Measurements from ENCODE around the gene ZSCAN29. TPM values are rescaled to one million over a fixed set of nuclear protein-coding genes. Genes with fewer than 3 reads are reported as not detected.

Gene ZSCAN29
- total and polyA plus RNA-seq, 2 of the 13 experiments (the other 11 are each of a cell fraction or from before 2014, with no cell fraction given), result 8.3 to 27.4 TPM

GRCh38 chr15:43329960-43330779 is 40.7 kb downstream of the ZSCAN29 start, which contains the start of gene LCMT2 (continued):
- TF ChIP-seq, protein P1, sequence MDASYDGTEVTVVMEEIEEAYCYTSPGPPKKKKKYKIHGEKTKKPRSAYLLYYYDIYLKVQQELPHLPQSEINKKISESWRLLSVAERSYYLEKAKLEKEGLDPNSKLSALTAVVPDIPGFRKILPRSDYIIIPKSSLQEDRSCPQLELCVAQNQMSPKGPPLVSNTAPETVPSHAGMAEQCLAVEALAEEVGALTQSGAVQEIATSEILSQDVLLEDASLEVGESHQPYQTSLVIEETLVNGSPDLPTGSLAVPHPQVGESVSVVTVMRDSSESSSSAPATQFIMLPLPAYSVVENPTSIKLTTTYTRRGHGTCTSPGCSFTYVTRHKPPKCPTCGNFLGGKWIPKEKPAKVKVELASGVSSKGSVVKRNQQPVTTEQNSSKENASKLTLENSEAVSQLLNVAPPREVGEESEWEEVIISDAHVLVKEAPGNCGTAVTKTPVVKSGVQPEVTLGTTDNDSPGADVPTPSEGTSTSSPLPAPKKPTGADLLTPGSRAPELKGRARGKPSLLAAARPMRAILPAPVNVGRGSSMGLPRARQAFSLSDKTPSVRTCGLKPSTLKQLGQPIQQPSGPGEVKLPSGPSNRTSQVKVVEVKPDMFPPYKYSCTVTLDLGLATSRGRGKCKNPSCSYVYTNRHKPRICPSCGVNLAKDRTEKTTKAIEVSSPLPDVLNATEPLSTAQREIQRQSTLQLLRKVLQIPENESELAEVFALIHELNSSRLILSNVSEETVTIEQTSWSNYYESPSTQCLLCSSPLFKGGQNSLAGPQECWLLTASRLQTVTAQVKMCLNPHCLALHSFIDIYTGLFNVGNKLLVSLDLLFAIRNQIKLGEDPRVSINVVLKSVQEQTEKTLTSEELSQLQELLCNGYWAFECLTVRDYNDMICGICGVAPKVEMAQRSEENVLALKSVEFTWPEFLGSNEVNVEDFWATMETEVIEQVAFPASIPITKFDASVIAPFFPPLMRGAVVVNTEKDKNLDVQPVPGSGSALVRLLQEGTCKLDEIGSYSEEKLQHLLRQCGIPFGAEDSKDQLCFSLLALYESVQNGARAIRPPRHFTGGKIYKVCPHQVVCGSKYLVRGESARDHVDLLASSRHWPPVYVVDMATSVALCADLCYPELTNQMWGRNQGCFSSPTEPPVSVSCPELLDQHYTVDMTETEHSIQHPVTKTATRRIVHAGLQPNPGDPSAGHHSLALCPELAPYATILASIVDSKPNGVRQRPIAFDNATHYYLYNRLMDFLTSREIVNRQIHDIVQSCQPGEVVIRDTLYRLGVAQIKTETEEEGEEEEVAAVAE (CRISPR knock-in tag; IDR thresholded peaks at IDR 0.05; ENCODE audit: borderline replicate concordance), result 0 out of 2 replicates have a peak, but pooled peaks have one; percentile 19
- TF ChIP-seq ZNF549 (CRISPR knock-in tag; IDR thresholded peaks at IDR 0.05) (no peak), MAFG (CRISPR knock-in tag; IDR thresholded peaks at IDR 0.05) (no peak), MTA1 (CRISPR knock-in tag; IDR thresholded peaks at IDR 0.05; ENCODE audit: borderline replicate concordance) (peak; percentile 31; the same call in 1 of the 2 replicates), ZNF121 (CRISPR knock-in tag; IDR thresholded peaks at IDR 0.05) (no peak), ZBTB7A (CRISPR knock-in tag; IDR thresholded peaks at IDR 0.05) (peak; percentile 62), NFE2L1 (CRISPR knock-in tag; IDR thresholded peaks at IDR 0.05; ENCODE audit: borderline replicate concordance) (no peak), MAF1 (CRISPR knock-in tag; IDR thresholded peaks at IDR 0.05; ENCODE audit: borderline replicate concordance) (peak; percentile 38; the same call in 1 of the 2 replicates), ZNF280B (CRISPR knock-in tag; IDR thresholded peaks at IDR 0.05; ENCODE audit: borderline replicate concordance) (no peak; the same call in 1 of the 2 replicates), TCF7 (IDR thresholded peaks at IDR 0.05; ENCODE audit: low read depth) (no peak), ZNF343 (CRISPR knock-in tag; IDR thresholded peaks at IDR 0.05) (no peak), ZNF557 (CRISPR knock-in tag; IDR thresholded peaks at IDR 0.05) (no peak), HMG20B (CRISPR knock-in tag; conservative IDR thresholded peaks at IDR 0.05) (no peak; the same call in 1 of the 2 replicates), ZNF383 (CRISPR knock-in tag; IDR thresholded peaks at IDR 0.05; ENCODE audit: borderline replicate concordance) (no peak), ZNF253 (CRISPR knock-in tag; IDR thresholded peaks at IDR 0.05; ENCODE audit: borderline replicate concordance) (0 out of 2 replicates have a peak, but pooled peaks have one; percentile 23), ZKSCAN5 (CRISPR knock-in tag; IDR thresholded peaks at IDR 0.05) (no peak), ZMYM3 (CRISPR knock-in tag; IDR thresholded peaks at IDR 0.05) (no peak), ZNF34 (CRISPR knock-in tag; IDR thresholded peaks at IDR 0.05; ENCODE audit: borderline replicate concordance) (no peak), GABPA (IDR thresholded peaks at IDR 0.05; ENCODE audit: low read depth, low read length) (peak; percentile 89), GABPA (CRISPR knock-in tag; IDR thresholded peaks at IDR 0.05; ENCODE audit: low read depth) (peak; percentile 97)
- TF ChIP-seq, protein P2, sequence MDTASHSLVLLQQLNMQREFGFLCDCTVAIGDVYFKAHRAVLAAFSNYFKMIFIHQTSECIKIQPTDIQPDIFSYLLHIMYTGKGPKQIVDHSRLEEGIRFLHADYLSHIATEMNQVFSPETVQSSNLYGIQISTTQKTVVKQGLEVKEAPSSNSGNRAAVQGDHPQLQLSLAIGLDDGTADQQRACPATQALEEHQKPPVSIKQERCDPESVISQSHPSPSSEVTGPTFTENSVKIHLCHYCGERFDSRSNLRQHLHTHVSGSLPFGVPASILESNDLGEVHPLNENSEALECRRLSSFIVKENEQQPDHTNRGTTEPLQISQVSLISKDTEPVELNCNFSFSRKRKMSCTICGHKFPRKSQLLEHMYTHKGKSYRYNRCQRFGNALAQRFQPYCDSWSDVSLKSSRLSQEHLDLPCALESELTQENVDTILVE (CRISPR knock-in tag; IDR thresholded peaks at IDR 0.05), result peak; percentile 14; the same call in 1 of the 2 replicates
- TF ChIP-seq, protein P3, sequence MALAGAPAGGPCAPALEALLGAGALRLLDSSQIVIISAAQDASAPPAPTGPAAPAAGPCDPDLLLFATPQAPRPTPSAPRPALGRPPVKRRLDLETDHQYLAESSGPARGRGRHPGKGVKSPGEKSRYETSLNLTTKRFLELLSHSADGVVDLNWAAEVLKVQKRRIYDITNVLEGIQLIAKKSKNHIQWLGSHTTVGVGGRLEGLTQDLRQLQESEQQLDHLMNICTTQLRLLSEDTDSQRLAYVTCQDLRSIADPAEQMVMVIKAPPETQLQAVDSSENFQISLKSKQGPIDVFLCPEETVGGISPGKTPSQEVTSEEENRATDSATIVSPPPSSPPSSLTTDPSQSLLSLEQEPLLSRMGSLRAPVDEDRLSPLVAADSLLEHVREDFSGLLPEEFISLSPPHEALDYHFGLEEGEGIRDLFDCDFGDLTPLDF (CRISPR knock-in tag; IDR thresholded peaks at IDR 0.05), result peak; percentile 84; the same call in 1 of the 2 replicates

Measured in HepG2 (cell line).